ENCODE results near the gene OPN1SW.

OPN1SW gene

DNA sequence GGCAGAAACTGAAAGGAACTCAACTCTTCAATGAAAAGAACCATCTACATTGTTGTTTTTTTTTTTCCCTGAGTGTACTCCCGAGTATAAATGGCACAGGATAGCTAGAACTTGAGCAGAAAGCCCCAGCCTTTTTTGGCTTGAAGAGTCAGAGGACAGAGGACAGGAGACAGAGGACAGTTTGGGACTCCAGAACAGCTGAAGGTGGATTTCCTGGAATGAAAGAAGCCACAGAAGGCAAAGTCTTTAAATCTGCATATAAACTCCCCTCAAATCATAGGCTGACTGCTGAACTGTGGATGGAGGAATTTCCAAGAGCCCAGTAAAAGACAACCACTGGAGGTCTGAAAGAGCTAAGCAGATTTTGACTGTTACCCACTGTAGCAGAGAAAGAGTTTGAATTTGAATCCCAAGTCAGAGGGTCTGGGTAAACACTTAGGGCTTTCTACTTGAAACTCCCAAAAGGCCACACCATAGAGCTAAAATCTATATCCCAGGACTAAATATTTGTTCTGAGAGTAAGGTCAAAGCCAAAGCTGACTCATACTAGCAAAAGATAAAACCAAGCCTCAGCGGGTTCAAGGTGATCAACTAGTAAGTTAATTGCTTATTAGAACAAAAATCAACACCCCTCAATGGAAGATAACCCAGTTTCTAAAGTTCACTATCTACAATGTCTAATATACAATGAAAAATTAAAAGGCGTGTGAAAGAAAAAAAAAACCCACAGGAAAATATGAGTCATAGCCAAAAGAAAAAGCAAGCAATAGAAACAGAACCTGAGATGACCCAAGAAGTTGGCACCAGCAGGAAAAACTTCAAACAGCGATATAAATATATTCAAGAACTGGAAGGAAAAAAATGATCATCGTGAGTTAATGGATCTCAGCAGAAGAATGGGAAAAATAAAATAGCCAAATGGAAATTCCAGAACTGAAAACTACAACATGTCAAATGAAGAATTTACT, 1.8 kb upstream of the OPN1SW start:
- DNase-seq (ENCODE audit: insufficient read length) (no peak), FAIRE-seq (no peak)
- TF ChIP-seq POLR2AphosphoS5 (IDR thresholded peaks at IDR 0.05; ENCODE audit: low read depth, low read length) (no peak), TAF1 (IDR thresholded peaks at IDR 0.05; ENCODE audit: borderline replicate concordance, low read depth, low read length) (no peak), POLR2A (IDR thresholded peaks at IDR 0.05; ENCODE audit: low read depth, low read length) (no peak)

DNA sequence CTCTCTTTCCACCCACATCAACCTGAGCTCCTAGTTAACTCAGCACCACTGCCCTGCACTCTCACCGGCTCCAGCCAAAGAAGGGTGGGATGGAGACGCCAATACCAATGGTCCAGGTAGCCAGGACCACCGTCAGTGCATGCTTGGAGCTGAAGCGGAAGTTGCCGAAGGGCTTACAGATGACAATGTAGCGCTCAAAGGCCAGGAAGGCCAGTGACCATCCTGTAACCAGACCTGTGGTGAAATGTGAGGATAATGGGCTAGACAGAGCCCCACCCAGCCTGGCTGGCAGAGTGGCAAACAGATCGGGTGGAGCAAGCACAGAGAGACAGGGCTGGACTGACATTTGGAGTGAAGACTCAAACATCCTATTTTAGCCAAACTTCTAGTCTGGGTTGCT, 673 bp downstream of the OPN1SW start:
- TF ChIP-seq POLR2A (IDR thresholded peaks at IDR 0.05; ENCODE audit: low read depth, low read length) (no peak), TAF1 (IDR thresholded peaks at IDR 0.05; ENCODE audit: borderline replicate concordance, low read depth, low read length) (no peak), POLR2AphosphoS5 (IDR thresholded peaks at IDR 0.05; ENCODE audit: low read depth, low read length) (peak; percentile 25; the same call in 1 of the 2 replicates)
- no peak for FAIRE-seq
- no peak for DNase-seq (ENCODE audit: insufficient read length)

DNA sequence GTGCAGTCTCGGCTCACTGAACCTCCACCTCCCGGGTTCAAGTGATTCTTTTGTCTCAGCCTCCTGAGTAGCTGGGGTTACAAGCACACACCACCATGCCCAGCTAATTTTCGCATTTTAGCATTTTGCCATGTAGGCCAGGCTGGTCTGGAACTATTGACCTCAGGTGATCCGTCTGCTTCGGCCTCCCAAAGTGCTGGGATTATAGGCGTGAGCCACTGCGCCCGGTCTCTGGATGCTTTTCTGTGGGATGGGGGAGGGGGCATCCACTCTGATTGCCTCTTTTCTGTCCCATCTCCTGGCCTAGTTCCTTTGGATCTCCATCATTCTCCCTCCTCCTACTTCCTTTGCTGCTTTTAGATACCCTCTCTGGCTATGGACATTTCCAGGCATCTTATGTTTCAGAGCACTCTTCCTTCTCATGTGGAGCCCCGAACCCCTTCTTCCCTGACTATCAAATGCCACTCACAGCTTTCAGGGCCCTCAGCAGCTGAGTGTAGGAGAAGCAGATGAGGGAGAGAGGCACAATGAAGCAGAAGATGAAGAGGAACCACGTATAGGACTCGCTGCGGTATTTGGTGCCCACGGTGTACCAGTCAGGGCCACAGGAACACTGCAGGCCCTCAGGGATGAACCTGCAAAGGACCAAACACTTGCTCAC, 1.4 kb downstream of the OPN1SW start:
- FAIRE-seq (no peak), DNase-seq (ENCODE audit: insufficient read length) (no peak)
- TF ChIP-seq POLR2A (IDR thresholded peaks at IDR 0.05; ENCODE audit: low read depth, low read length) (no peak), TAF1 (IDR thresholded peaks at IDR 0.05; ENCODE audit: borderline replicate concordance, low read depth, low read length) (no peak), POLR2AphosphoS5 (IDR thresholded peaks at IDR 0.05; ENCODE audit: low read depth, low read length) (no peak)

DNA sequence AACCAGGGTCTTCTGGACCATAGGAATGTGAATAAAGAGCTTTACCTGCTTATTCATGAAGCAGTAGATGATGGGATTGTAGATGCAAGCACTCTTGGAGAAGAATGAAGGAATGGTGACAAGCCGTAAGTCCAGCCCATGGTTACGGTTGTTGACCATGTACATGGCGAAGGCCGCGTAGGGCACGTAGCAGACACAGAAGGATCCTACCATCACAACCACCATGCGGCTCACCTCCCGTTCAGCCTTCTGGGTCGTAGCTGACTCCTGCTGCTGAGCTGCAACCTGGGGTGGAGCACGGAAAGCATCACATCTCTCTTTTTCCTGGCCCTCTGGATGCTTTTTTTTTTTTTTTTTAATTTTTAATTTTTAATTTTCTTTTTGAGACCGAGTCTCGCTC, 2.0 kb downstream of the OPN1SW start:
- no peak for DNase-seq (ENCODE audit: insufficient read length)
- no peak for TF ChIP-seq TAF1 (IDR thresholded peaks at IDR 0.05; ENCODE audit: borderline replicate concordance, low read depth, low read length)
- peak; percentile 67 for TF ChIP-seq POLR2AphosphoS5 (IDR thresholded peaks at IDR 0.05; ENCODE audit: low read depth, low read length)
- no peak for FAIRE-seq

DNA sequence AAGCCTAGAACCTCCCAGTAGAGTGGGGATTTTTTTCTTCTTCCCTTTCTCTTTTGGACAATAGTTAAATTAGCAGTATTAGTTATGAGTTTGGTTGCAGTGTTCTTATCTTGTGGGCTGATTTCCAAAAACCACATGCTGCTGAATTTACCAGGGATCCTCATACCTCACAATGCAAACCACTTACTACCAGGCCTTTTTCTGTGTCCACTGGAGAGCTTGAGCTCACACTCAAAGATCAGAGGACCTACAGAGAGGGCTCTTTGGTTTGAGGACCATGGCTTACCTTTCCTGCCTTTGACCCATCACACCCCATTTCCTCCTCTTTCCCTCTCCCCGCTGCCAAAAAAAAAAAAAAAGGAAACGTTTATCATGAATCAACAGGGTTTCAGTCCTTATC, 5.4 kb downstream of the OPN1SW start:
- FAIRE-seq: no peak
- DNase-seq (ENCODE audit: insufficient read length): no peak
- no peak for TF ChIP-seq POLR2A (IDR thresholded peaks at IDR 0.05; ENCODE audit: low read depth, low read length)
- TF ChIP-seq TAF1 (IDR thresholded peaks at IDR 0.05; ENCODE audit: borderline replicate concordance, low read depth, low read length): no peak
- TF ChIP-seq POLR2AphosphoS5 (IDR thresholded peaks at IDR 0.05; ENCODE audit: low read depth, low read length): no peak

DNA sequence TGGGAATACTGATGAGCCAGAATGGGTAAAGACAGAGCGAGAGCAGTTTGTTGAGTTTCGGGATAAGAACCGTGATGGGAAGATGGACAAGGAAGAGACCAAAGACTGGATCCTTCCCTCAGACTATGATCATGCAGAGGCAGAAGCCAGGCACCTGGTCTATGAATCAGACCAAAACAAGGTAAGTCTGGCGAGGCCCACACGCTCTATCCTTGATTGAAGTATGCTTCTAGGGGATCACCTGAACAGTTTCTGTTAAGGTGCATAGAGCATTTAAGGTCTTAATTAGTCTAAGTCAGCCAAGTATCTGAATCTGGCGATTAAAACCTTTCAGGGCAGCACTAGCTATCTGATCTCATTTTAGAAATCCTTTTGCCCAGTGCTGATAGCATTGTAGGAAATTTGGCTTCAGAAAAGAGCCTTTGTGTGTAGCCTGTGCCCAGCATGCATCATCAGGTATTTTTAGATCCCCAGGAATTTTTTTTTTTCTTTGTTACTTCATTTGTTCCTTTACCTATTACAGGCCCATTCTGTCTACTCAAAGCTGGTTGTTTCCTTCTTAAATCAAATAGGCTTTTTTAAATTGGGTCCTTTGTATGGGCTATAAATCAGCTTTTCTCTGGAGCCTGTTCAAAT, 8.0 kb downstream of the OPN1SW start:
- TF ChIP-seq POLR2A (IDR thresholded peaks at IDR 0.05; ENCODE audit: low read depth, low read length): no peak
- DNase-seq (ENCODE audit: insufficient read length) (no peak), FAIRE-seq (no peak)

DNA sequence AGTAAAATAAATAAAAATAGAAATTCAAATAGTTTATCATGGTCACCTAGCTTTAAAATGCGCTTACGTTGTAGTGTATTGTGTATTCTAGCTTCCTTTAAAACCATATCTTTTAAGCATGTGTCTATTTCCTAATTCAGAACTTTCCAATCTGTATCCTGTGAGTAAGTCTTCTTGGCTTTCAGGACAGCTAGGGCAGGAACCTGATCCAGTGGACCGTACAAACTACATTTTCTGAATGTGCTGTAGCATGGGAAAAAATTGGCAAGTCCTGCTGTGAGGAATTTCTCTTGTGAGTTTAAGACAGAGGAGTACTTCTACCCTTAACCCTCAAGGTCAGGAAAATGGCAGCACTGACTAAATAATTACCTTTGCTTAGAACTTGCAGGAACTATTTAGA, 12.1 kb downstream of the OPN1SW start:
- DNase-seq (ENCODE audit: insufficient read length) (no peak), FAIRE-seq (no peak)
- TF ChIP-seq POLR2AphosphoS5 (IDR thresholded peaks at IDR 0.05; ENCODE audit: low read depth, low read length) (no peak), TAF1 (IDR thresholded peaks at IDR 0.05; ENCODE audit: borderline replicate concordance, low read depth, low read length) (no peak), POLR2A (IDR thresholded peaks at IDR 0.05; ENCODE audit: low read depth, low read length) (no peak)

DNA sequence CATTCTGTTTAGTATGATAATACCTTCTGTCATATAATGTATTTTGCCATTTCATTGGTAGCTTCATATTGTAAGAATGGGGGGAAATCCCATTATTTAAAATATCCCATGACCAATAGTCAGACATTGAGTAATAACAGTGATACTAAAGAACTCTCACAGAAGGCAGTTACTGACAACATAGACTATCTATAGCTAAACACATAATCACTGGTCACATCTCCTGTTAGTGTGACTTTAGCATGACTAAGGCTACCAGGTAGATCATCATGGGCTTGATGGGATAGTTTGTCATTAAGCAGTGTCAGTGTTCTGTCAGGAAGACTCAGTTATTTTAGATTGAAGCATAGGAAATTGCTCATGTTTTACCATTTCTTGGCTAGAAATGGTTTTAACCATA, 16.4 kb downstream of the OPN1SW start:
- FAIRE-seq (no peak), DNase-seq (ENCODE audit: insufficient read length) (no peak)

DNA sequence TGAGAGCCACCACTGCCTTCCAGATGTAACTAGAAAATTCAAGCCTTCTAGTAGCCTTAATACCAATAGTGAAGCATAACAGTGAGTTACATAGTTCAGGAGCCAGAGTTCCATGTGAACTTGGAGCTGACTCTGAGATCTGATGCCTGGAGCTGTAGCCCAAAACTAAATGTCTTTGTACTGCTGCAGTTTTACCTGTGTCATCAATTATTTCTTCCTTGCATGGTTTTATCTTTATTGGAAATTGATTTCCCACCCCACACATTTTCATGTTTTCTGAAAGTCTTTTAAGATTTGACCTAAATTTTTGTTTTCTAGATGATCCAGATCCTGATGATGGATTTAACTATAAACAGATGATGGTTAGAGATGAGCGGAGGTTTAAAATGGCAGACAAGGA, 17.0 kb downstream of the OPN1SW start:
- TF ChIP-seq TAF1 (IDR thresholded peaks at IDR 0.05; ENCODE audit: borderline replicate concordance, low read depth, low read length) (no peak), POLR2AphosphoS5 (IDR thresholded peaks at IDR 0.05; ENCODE audit: low read depth, low read length) (no peak), POLR2A (IDR thresholded peaks at IDR 0.05; ENCODE audit: low read depth, low read length) (no peak)
- DNase-seq (ENCODE audit: insufficient read length) (no peak), FAIRE-seq (no peak)

More for the DNA sequence above, 16.4 kb downstream of the OPN1SW start:
- TF ChIP-seq POLR2AphosphoS5 (IDR thresholded peaks at IDR 0.05; ENCODE audit: low read depth, low read length) (no peak), TAF1 (IDR thresholded peaks at IDR 0.05; ENCODE audit: borderline replicate concordance, low read depth, low read length) (no peak), POLR2A (IDR thresholded peaks at IDR 0.05; ENCODE audit: low read depth, low read length) (no peak)

DNA sequence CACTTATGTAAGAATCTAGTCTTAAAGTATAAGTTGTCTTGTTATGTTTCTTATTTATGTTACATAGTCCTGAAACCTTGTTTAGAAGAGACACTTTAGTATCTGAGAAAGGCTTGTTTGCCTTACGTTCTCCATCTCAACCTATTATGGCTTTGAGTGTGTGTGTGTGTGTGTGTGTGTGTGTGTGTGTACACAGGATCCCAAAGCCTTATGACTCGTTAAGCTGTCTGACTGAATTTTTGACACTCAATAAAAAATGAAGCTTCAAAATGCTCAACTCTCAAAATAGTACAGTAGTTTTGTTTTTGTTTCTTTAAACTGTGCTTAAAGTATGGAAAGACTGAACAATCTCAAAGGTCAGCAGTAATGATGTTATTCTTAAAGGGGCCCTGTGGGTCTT, 18.4 kb downstream of the OPN1SW start:
- FAIRE-seq (no peak), DNase-seq (ENCODE audit: insufficient read length) (no peak)
- no peak for TF ChIP-seq TAF1 (IDR thresholded peaks at IDR 0.05; ENCODE audit: borderline replicate concordance, low read depth, low read length)
- TF ChIP-seq POLR2A (IDR thresholded peaks at IDR 0.05; ENCODE audit: low read depth, low read length): no peak
- TF ChIP-seq POLR2AphosphoS5 (IDR thresholded peaks at IDR 0.05; ENCODE audit: low read depth, low read length): no peak

DNA sequence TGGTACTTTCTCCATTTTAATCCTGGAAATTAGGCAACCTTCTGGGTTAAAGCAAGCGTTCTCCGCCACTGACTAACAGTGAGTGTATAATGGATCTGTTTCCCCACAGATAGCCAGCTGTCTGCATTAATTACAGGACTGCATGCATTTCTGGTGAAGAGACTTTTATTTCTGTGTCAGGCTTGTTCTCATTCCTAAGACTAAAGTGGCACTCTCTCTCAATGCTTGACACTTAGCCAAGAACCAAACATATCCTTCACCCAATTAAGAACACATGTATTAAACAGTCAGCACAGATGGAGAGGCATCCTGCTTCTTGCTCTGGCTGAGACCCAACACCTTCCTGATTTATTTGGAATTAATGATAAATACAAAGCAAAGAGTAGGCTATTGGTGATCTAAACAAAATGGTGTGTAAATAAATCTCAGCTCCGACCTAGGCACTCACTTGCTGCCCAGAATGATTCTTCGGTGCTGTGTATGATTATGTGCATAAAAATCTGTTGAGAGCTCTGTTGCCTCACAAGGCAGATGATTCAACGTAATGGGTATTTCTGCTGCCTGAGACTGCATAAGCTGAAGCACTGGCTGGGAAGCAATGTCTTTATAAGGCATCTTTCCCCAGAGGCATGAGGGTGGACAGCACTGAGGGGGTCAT, 19.6 kb downstream of the OPN1SW start:
- DNase-seq (ENCODE audit: insufficient read length): no peak
- no peak for FAIRE-seq
- TF ChIP-seq TAF1 (IDR thresholded peaks at IDR 0.05; ENCODE audit: borderline replicate concordance, low read depth, low read length) (no peak), POLR2A (IDR thresholded peaks at IDR 0.05; ENCODE audit: low read depth, low read length) (no peak)

Data from GM12892 (cell line).